OCI-LY3 (cell line): ENCODE results near the gene CPT1A.
"Not testable (repeated sequence)": the region's sequence is repeated elsewhere in the genome, so short reads cannot be mapped to it uniquely, and the experiment has no call there.

Experiments
- H2AFZ ChIP-seq: fragments of 200-600, 300-600 bp; shearing (Covaris generic); 2 replicates; pipeline ENCODE4 v1.6.0; 2014; ENCODE audit warnings: antibody characterized with exemption, low read depth, low read length
- H3K27ac ChIP-seq: fragments of 200-600, 300-600 bp; sonication (generic); 2 replicates; pipeline ENCODE4 v1.5.1; 2014; ENCODE audit warnings: mild to moderate bottlenecking, low read length, moderate library complexity, mixed read lengths
- H3K27me3 ChIP-seq: fragments of 200-600, 300-600 bp; sonication (generic); 2 replicates; pipeline ENCODE4 v1.6.1; 2014; ENCODE audit warnings: low read depth, low read length, mixed read lengths
- H3K36me3 ChIP-seq: fragments of 200-600, 300-600 bp; sonication (generic); replicated peaks from 2 replicates; pipeline ENCODE3; 2014; ENCODE audit warnings: low read depth, low read length, mixed read lengths
- H3K4me1 ChIP-seq: fragments of 300-600, 200-600 bp; sonication (generic); 2 replicates; pipeline ENCODE4 v1.6.1; 2014; ENCODE audit warnings: low read length, mixed read lengths
- H3K4me2 ChIP-seq: fragments of 200-600, 300-600 bp; sonication (generic); 2 replicates; pipeline ENCODE4 v1.6.1; 2014; ENCODE audit warnings: low read length, mixed read lengths
- H3K4me3 ChIP-seq: fragments of 300-600, 200-600 bp; sonication (generic); 2 replicates; pipeline ENCODE4 v1.5.1; 2014; ENCODE audit warnings: antibody characterized with exemption, mild to moderate bottlenecking, low read length, moderate library complexity
- H3K79me2 ChIP-seq: fragments of 300-600, 200-600 bp; shearing (Covaris generic); 2 replicates; pipeline ENCODE4 v1.6.1; 2014; ENCODE audit warnings: mild to moderate bottlenecking, low read length, mixed read lengths
- H3K9ac ChIP-seq: fragments of 300-600, 200-600 bp; shearing (Covaris generic); 2 replicates; pipeline ENCODE4 v1.6.0; 2014; ENCODE audit warnings: mild to moderate bottlenecking, low read length, moderate library complexity
- H3K9me3 ChIP-seq: fragments of 200-600, 300-600 bp; shearing (Covaris generic); 2 replicates; pipeline ENCODE4 v1.6.1; 2014; ENCODE audit warnings: low read length, mixed read lengths; ENCODE audit not compliant: insufficient read depth
- H4K20me1 ChIP-seq: fragments of 200-600, 300-600 bp; sonication (generic); 2 replicates; pipeline ENCODE4 v1.6.1; 2016; ENCODE audit warnings: low read length, mixed read lengths; ENCODE audit not compliant: insufficient read depth
- EZH2phosphoT487 ChIP-seq: fragments of 200-600 bp; shearing (Covaris generic); IDR thresholded peaks from 2 replicates; pipeline ENCODE4 v1.6.1; 2018; ENCODE audit warnings: antibody characterized with exemption, mixed run types, low read depth
- TF ChIP-seq, protein P1 (sequence below): fragments of 200-600, 300-600 bp; sonication (generic); IDR thresholded peaks from 2 replicates; pipeline ENCODE4 v1.5.1; 2014; ENCODE audit warnings: antibody characterized with exemption, low read length, low read depth

The CPT1A gene

DNA sequence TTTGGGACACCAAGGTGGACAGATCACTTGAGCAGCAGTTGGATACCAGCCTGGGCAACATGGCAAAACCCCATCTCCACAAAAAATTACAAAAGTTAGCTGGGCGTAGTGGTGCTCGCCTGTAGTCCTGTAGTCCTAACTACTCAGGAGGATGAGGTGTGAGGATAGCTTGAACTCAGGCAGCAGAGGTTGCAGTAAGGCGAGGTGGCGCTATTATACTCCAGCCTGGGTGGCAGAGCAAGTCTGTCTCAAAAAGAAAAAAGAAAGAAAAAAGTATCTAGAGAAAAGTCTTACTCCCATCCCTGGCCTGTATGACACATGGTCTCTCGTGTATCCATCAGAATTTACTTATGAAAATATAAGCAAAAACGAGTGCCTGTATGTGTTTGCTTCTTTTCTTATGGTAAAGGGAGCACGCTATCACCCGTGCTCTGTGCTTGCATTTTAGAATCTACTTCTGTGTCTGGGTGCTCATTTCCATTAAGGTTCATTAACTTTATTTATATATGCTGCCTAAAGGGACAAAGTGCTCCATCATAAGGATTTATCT lies 15.4 kb upstream of the CPT1A start:
- no peaks in the 10 kb centered on the region for H3K79me2 ChIP-seq
- TF ChIP-seq EZH2phosphoT487, result no peak
- TF ChIP-seq, protein P1, sequence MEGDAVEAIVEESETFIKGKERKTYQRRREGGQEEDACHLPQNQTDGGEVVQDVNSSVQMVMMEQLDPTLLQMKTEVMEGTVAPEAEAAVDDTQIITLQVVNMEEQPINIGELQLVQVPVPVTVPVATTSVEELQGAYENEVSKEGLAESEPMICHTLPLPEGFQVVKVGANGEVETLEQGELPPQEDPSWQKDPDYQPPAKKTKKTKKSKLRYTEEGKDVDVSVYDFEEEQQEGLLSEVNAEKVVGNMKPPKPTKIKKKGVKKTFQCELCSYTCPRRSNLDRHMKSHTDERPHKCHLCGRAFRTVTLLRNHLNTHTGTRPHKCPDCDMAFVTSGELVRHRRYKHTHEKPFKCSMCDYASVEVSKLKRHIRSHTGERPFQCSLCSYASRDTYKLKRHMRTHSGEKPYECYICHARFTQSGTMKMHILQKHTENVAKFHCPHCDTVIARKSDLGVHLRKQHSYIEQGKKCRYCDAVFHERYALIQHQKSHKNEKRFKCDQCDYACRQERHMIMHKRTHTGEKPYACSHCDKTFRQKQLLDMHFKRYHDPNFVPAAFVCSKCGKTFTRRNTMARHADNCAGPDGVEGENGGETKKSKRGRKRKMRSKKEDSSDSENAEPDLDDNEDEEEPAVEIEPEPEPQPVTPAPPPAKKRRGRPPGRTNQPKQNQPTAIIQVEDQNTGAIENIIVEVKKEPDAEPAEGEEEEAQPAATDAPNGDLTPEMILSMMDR, result peak; percentile 9; the same call in 1 of the 2 replicates
- no peaks in the 10 kb centered on the region for H3K36me3 ChIP-seq
- no peaks in the 10 kb centered on the region for H3K4me1 ChIP-seq
- no peak overlapping the region for H3K27ac ChIP-seq
- peaks cover 8% of the 10 kb centered on the region; the same call in 1 of the 2 replicates for H3K27me3 ChIP-seq
- H3K4me2 ChIP-seq, result no peak overlapping the region
- no peak overlapping the region for H3K9ac ChIP-seq
- no peak overlapping the region for H3K4me3 ChIP-seq
- no peaks in the 10 kb centered on the region for H4K20me1 ChIP-seq
- peaks cover 5% of the 10 kb centered on the region; the same call in 1 of the 2 replicates for H3K9me3 ChIP-seq
- H2AFZ ChIP-seq, result no peak overlapping the region

DNA sequence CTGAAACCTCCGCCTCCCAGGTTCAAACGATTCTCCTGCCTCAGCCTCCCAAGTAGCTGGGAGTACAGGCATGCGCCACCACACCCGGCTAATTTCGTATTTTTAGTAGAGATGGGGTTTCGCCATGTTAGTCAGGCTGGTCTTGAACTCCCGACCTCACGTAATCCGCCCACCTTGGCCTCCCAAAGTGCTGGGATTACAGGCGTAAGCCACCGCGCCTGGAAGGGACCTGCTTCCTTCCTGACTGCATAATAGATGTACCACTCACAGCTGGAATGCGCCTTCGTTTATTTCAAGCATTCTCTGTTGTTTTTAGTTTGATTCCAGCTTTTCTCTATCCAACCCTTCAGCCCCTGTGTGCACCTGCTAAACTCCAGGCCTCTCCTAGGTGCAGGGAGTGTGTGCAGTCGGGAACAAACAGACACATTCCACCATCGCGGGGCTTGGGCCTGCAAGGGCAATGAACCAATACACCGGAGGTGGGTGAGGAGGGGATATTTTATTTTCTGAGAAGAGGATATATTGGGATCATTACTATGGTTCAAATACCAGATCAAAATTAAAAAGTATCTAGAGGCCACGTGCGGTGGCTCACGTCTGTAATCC lies 14.8 kb upstream of the CPT1A start:
- H3K27ac ChIP-seq, H3K9ac ChIP-seq, H4K20me1 ChIP-seq, H3K9me3 ChIP-seq, H3K4me1 ChIP-seq, H2AFZ ChIP-seq, H3K79me2 ChIP-seq, H3K36me3 ChIP-seq, H3K27me3 ChIP-seq, H3K4me3 ChIP-seq, H3K4me2 ChIP-seq: not testable (repeated sequence)

DNA sequence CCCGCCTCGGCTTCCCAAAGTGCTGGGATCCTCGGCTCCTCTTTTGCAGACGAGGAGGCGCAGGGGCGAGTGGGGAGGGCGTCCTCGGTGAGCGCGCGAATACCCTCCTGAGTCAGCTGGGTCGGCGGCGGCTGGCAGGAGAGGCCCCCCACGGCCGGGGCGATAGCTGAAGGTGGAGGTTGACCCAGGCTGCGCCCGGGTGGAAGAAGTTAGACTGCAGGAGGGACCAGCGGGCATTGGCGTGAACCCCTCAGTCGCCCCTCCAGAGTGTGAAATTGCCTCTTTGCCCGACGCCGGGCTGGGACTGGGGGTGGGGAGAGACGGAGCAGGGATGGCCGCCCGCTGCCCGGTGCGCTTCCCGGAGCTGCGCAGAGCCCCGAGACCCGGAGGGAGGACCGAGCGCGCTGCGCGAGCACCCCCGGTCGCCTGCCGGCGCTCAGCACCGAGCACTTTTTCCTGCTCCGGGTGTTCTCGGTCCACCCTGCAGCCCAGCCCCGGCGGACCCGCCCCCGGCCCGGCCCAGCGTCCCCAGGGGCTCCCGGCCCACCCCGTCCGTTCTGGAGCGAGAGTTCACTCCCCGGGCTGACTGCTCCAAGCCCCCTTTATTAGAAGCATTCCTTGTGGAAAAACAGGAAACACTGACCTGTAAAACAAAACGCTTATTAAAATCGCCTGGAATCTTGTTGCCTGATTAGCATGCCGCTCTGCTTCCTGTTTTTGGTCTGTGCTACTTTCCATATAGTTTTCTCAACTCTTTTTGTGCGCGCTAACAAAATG lies 13.7 kb upstream of the CPT1A start:
- Histone ChIP-seq H3K9me3 (peaks cover 5% of the 10 kb centered on the region; the same call in 1 of the 2 replicates), H3K79me2 (no peaks in the 10 kb centered on the region), H3K27ac (no peak overlapping the region), H3K27me3 (peaks cover 8% of the 10 kb centered on the region; the same call in 1 of the 2 replicates), H3K4me3 (peak overlapping the region; percentile 78), H3K4me2 (peak overlapping the region; percentile 77), H3K4me1 (no peaks in the 10 kb centered on the region), H2AFZ (peak overlapping the region; percentile 80), H3K36me3 (no peaks in the 10 kb centered on the region), H3K9ac (peak overlapping the region; percentile 42), H4K20me1 (no peaks in the 10 kb centered on the region)
- TF ChIP-seq, protein P1, result no peak
- no peak for TF ChIP-seq EZH2phosphoT487

DNA sequence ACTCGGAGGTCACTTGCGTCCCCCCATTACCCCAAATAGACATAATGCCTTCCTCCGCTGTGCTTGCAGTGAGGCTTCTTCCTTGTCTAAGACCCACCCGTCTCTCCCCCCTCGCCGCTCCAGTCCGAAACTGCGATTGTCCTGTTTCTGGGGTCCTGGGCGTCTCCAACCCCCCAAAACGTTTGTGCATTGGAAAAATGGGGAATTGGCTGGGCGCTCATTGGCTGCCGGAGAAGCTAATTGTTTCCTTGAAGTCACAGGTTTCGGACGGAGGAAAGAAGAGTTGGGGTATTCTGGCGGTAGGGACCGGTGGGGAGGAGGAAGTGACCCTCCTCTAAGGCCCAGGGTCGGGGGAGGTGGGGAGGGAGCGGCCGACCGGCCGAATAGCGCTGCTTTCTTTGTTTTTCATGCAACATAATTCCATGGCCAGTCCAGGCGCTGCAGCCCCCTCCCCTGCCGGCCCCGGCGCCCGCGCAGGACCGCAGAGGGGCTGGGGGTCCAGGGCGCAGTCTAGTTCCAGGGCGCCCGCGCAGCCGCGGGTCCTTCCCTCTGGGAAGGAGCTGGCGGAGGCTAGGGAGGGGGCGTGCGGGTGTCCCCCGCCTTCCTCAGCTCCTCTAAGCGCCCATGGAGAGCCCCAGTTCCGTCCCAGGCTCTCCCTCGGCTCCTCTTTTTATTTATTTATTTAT lies 12.7 kb upstream of the CPT1A start:
- Histone ChIP-seq H4K20me1 (no peaks in the 10 kb centered on the region), H3K9ac (no peak overlapping the region), H3K4me3 (no peak overlapping the region), H3K4me2 (no peak overlapping the region), H3K27ac (no peak overlapping the region), H2AFZ (no peak overlapping the region), H3K4me1 (no peaks in the 10 kb centered on the region), H3K36me3 (no peaks in the 10 kb centered on the region), H3K79me2 (no peaks in the 10 kb centered on the region), H3K9me3 (peaks cover 5% of the 10 kb centered on the region; the same call in 1 of the 2 replicates), H3K27me3 (peaks cover 8% of the 10 kb centered on the region; the same call in 1 of the 2 replicates)
- TF ChIP-seq, protein P1, result no peak
- TF ChIP-seq EZH2phosphoT487, result no peak
